ENCODE measurements around the gene HMCN1.

Gene HMCN1

GRCh38 chr1:186220067-186220466, 485.9 kb downstream of the HMCN1 start:
- TF ChIP-seq CTCF (IDR thresholded peaks at IDR 0.05) (no peak), ZFX (IDR thresholded peaks at IDR 0.05; ENCODE audit: borderline replicate concordance) (no peak)
- no peak overlapping the region for H3K27ac ChIP-seq

DNA sequence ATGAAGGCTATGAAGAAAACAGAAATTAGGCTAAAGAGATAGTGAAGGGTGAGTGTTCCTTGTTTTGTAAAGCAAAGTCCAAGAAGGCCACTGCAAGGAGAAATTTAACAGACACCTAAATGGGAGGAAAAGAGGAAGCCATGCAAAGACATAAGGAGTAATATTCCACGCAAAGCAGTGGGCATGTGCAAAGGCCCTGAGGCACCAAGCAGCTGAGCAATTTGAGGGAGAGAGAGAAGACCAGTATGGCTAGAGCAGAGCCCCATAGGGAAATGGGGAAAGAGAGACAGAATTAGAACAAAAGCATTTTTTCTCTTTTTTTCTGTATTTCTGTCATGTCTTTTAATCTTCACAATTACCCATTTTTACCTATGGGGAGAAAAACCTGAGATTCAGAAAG, 486.7 kb downstream of the HMCN1 start:
- TF ChIP-seq CTCF (IDR thresholded peaks at IDR 0.05) (no peak), ZFX (IDR thresholded peaks at IDR 0.05; ENCODE audit: borderline replicate concordance) (no peak)
- no peak overlapping the region for H3K27ac ChIP-seq

GRCh38 chr1:186225096-186225495, 490.9 kb downstream of the HMCN1 start:
- TF ChIP-seq ZFX (IDR thresholded peaks at IDR 0.05; ENCODE audit: borderline replicate concordance) = no peak
- TF ChIP-seq CTCF (IDR thresholded peaks at IDR 0.05) = no peak
- no peak overlapping the region for H3K27ac ChIP-seq

DNA sequence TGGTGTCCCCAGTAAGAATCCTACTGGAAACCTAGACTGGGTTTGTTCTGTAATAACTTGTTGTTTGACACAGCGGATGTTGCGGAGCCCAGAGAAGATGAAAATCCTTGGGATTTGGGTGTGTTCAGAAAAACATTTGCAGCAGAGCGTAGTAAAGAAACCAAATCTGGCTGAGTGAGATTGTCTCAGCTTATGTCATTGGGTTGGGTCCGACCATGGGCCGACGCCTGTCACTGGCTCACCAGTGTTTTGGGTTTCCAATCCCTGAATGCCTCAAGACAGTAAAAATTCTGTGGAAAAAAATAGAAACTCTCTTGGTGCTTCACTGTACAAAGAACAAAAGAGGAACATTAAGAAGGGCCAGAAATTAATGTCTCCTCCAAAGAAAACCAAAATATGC, 494.6 kb downstream of the HMCN1 start:
- H3K27ac ChIP-seq = no peak overlapping the region
- TF ChIP-seq ZFX (IDR thresholded peaks at IDR 0.05; ENCODE audit: borderline replicate concordance) = no peak
- no peak for TF ChIP-seq CTCF (IDR thresholded peaks at IDR 0.05)

- no peak overlapping the region for H3K27ac ChIP-seq
- TF ChIP-seq CTCF (IDR thresholded peaks at IDR 0.05) (no peak), ZFX (IDR thresholded peaks at IDR 0.05; ENCODE audit: borderline replicate concordance) (no peak)
These were observed 497.8 kb downstream of the HMCN1 start for GRCh38 chr1:186231861-186232436.

DNA sequence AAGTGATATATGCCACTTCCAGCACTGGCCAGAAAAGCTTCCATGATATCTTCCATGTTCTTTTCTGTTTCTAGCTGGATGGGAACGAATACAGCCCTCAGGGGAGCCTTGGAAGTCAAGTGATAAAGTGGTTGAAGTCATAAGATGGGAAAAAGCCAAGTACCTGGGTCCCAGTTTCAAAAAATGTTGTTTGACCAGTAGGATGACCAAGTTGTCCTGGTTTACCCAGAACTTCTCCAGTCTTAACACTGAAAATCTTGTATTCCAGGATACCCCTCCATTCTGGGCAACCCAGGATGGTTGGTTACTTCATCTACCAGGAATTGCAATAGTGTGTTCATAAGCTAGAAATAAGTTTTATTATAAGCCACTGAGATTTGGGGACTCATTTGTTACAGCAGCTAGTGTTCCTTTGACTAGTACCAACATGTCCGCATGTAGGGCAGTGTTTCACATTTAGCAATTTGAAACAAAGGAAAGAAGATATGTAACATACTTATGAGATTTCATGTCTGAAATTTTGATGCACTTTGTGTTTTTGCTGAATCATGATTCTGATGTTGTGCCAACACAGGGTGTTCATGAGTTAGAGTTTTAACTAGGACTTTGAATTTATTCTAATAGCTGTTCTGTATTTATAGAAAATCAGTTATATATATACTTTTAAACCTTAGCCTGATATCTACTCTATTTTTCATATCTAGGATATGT, 500.9 kb downstream of the HMCN1 start:
- TF ChIP-seq ZFX (IDR thresholded peaks at IDR 0.05; ENCODE audit: borderline replicate concordance) = no peak
- no peak for TF ChIP-seq CTCF (IDR thresholded peaks at IDR 0.05)
- no peak overlapping the region for H3K27ac ChIP-seq

DNA sequence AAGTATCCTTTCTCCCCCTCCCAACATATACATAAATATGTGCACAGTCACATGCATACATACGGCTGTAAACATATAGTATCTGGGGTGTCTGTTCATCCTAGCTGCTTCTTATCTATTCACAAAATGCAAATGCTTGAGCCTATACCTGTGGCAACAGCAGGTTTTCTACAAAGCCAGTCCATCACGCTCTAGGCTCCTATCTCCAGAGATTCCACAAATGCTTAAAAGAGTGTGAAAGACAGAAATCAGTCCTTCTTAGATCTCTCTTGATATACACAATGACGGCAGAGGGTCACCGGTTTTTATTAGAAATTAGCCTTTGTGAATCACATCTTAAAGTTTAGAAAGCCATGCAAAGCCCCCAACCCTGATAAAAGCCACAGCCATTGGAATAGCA, 501.5 kb downstream of the HMCN1 start:
- TF ChIP-seq ZFX (IDR thresholded peaks at IDR 0.05; ENCODE audit: borderline replicate concordance) (no peak), CTCF (IDR thresholded peaks at IDR 0.05) (no peak)
- no peak overlapping the region for H3K27ac ChIP-seq

Measured in 22Rv1 (cell line).